GM20000 (cell line): Measurements from ENCODE around the gene TDG.

Experiments used
- DNase-seq: peaks from one replicate; pipeline ENCODE4 v3.0.0; 2012; ENCODE audit warnings: low spot score
- CTCF ChIP-seq: IDR thresholded peaks from 2 replicates; pipeline ENCODE4 v1.5.1; 2012; ENCODE audit warnings: mild to moderate bottlenecking, control low read depth; ENCODE audit errors: extremely low read depth, missing control alignments

Gene TDG

DNA sequence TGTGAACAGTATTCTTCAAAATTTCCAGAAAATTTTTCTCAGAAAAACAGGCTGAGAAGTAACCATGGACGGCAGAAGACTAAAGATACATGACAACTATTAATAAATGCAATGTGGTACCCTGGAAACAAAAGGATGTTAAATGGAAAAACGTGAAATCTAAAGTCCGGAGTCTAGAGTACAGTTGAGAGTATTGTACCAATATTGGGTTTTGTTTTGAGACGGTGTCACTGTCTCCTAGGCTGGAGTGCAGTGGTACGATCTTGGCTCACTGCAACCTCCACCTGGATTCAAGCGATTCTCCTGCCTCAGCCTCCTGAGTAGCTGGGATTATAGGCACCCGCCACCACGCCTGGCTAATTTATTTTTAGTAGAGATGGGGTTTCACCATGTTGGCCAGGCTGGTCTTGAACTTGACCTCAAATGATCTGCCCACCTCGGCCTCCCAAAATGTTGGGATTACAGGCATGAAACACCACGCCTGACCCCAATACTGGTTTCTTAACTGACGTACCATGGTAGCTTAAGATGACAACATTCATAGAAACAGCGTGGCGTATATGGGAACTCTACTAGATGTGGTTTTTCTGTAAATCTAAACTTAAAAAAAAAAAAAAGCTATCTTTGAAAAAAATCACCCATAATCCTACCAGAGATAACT, 16.8 kb upstream of the TDG start:
- no peak for TF ChIP-seq CTCF
- no peak for DNase-seq

DNA sequence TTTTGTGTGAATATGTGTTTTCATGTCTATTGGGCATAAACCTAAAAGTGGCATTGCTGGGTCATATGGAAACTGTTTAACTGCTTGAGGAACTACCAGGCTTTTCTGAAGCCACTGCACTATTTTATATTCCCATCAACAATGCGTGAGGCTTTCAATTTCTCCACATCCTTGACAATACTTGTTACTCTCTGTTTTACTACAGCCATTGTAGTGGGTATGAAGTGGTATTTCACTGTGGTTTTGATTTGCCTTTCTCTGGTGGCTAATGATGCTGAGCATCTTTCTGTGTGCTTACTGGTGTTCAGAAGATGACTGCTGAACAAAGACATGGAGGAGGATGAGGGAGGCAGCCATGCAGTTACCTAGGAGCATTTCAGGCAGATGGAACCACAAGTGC, 13.2 kb upstream of the TDG start:
- TF ChIP-seq CTCF: no peak

DNA sequence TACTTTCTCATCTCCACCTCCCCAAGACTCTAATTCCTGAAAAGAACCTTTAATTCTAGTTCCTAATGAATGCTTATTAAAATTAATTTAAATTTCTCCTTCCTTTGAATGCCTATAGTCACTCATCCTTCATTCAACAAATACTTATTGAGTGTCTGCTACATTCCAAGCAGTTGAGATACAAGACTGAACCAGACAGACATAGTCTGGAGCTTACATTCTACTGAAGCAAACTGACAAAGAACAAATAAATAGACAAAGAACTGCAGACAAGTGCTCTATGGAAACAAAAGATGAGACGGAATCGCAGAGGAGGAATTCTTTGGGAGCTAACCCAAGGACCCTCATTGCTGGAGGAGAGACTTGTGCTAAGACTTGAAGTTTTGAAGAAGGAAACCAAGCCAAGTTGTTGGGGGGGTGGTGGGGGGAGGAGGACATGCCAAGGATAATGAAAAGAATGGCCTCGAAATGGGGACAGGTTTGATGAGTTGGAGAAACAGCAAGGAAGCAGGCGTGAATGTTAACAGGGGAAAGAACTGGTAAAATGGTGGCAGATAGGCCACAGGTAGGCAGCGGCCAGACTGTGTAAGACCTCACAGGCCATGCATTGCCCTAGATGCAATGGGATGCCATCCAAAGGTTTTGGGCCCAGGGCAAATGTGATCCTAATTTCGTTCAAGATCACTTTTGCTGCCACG, 9.7 kb upstream of the TDG start:
- DNase-seq: no peak
- TF ChIP-seq CTCF: no peak

More for the DNA sequence above, 13.2 kb upstream of the TDG start:
- no peak for DNase-seq

GRCh38 chr12:103956509-103957027, 9.1 kb upstream of the TDG start:
- no peak for DNase-seq
- no peak for TF ChIP-seq CTCF

DNA sequence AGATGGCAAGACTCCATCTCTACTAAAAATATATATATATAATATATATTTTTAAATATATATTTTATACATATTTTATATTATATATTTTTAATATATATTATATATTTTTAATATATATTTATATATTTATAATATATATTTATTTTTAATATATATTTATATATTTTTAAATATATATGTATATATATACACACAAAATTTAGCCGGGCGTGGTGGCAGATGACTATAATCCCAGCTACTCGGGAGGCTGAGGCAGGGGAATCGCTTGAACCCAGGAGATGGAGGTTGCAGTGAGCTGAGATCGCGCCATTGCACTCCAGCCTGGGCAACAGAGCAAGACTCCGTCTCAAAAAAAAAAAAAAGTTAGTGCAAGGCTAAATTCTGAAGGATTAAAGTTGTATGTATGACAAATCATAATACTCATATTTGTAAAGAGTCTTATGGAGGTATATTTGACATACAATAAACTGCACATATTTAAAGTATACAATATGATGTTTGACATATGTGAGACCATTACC, 7.7 kb upstream of the TDG start:
- DNase-seq: no peak

DNA sequence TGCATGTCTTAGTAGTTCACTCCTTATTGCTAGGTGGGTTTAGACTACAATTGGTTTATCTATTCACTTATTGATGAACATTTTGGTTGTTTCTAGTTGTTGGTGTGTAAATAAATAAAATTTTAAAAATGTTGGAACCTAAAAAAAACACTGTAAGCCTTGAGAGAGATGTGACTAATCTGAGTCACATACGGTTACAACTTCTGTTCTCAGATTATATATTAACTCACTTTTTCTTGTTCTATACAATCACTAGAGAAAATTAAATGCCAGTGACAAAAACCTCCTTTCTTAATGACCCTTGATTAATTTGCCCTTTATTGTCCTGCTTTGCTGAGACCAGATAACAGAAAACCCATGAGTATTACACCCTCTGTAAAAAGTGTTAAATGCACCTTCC, 7.1 kb upstream of the TDG start:
- DNase-seq: no peak
- TF ChIP-seq CTCF: no peak

More for the DNA sequence above, 7.7 kb upstream of the TDG start:
- no peak for TF ChIP-seq CTCF

DNA sequence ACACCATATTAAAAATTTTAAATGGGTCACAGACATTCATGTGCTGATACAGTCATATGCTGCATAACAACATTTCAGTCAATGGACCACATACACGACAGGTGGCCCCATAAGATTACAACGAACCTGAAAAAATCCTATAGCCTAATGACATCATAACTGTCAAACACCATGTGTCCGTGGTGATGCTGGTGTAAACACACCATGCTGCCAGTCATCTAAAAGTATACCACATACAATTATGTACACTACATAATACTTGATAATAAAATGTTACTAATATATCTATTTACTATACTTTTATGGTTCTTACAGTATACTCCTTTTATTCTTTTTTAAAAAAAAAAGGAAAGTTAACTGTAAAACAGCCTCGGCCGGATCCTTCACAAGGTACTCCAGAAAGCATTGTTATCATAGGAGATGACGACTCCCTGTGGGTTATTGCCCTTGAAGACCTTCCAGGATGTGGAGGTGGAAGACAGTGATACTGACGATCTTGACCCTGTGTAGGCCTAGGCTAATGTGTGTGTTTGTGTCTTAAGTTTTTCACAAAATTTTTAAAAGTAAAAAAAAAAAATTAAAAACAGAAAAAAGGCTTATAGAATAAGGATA, 5.0 kb upstream of the TDG start:
- no peak for DNase-seq
- TF ChIP-seq CTCF: no peak
